Endothelial cell of umbilical vein (primary cell): ENCODE results near the gene PLD6. TPM values are rescaled to one million over a fixed set of nuclear protein-coding genes. Genes with fewer than 3 reads are reported as not detected.

Experiments used
- BruUV-seq: library from RNA; stranded (reverse); fragments of 400-500 nt; replicated peaks from 2 replicates; lab custom pipeline; 2021; lab: Mats Ljungman, UMichigan
- CTCF ChIA-PET: fragments of 300-600, 350-600 bp; sonication (Branson Sonifier 250); formaldehyde crosslinking; loops from one replicate; lab custom pipeline; 2021; ENCODE audit warnings: antibody characterized with exemption, inconsistent platforms; lab: Charles Lee
- POLR2A ChIA-PET: fragments of 300-600, 350-600 bp; sonication (Branson Sonifier 250); formaldehyde crosslinking; loops from one replicate; lab custom pipeline; 2021; ENCODE audit warnings: antibody characterized with exemption, inconsistent platforms; lab: Charles Lee
- DNase-seq: peaks from one replicate; pipeline ENCODE4 v3.0.0-alpha.2; 2011; ENCODE audit warnings: low read depth, low spot score
- FAIRE-seq: peaks from 2 replicates; lab custom pipeline; 2011; peaks lifted over from hg19 to GRCh38; lab: Jason Lieb, UNC
- H2AFZ ChIP-seq: 2 replicates; pipeline ENCODE4 v1.6.0; 2012; ENCODE audit warnings: low read depth, low read length, control low read depth, inconsistent platforms
- H3K27ac ChIP-seq: 2 replicates; pipeline ENCODE4 v1.5.1; 2011; ENCODE audit warnings: low read depth, mild to moderate bottlenecking, control low read depth, low read length, moderate library complexity; ENCODE audit not compliant: insufficient read depth
- H3K27me3 ChIP-seq, 2 experiments: 2 replicates each; pipeline versions ENCODE4 v1.6.0 to v1.6.1; 2011; ENCODE audit warnings: low read length in 2 of 2, mixed read lengths in 1 of 2; ENCODE audit not compliant: control insufficient read depth in 2 of 2, insufficient read depth in 2 of 2
- H3K36me3 ChIP-seq, 2 experiments: 2 replicates in 1 of 2; 3 replicates in 1 of 2; pipeline ENCODE4 v1.5.1; 2011; ENCODE audit warnings: low read length in 2 of 2, mild to moderate bottlenecking in 1 of 2, moderate library complexity in 1 of 2; ENCODE audit not compliant: control insufficient read depth in 2 of 2, insufficient read depth in 2 of 2; ENCODE audit errors: extremely low read depth in 1 of 2
- H3K4me1 ChIP-seq: 3 replicates; pipeline ENCODE4 v1.5.1; 2011; ENCODE audit warnings: mild to moderate bottlenecking, low read length; ENCODE audit not compliant: control insufficient read depth, insufficient read depth; ENCODE audit errors: extremely low read depth
- H3K4me2 ChIP-seq: 2 replicates; pipeline ENCODE4 v1.6.1; 2011; ENCODE audit warnings: low read length, control low read depth, mixed read lengths; ENCODE audit not compliant: insufficient read depth
- H3K4me3 ChIP-seq, 3 experiments: fragments of 200-600 bp in 1 of 3; sonication (generic), shearing (Covaris generic) in 1 of 3; replicated peaks in 1 of 3; 2 replicates each; pipeline ENCODE4 v1.5.1; 2011 to 2016; ENCODE audit warnings: control low read depth in 3 of 3, low read length in 3 of 3, mild to moderate bottlenecking in 2 of 3, inconsistent platforms in 1 of 3, low read depth in 1 of 3, moderate library complexity in 1 of 3; ENCODE audit not compliant: insufficient read depth in 1 of 3
- H3K79me2 ChIP-seq: 2 replicates; pipeline ENCODE4 v1.6.0; 2012; ENCODE audit warnings: low read length, inconsistent platforms; ENCODE audit not compliant: control insufficient read depth, insufficient read depth
- H3K9ac ChIP-seq: replicated peaks from 2 replicates; pipeline ENCODE3; 2011; ENCODE audit warnings: low read length, control low read depth; ENCODE audit not compliant: insufficient read depth; ENCODE audit errors: extremely low read depth
- H3K9me1 ChIP-seq: replicated peaks from 3 replicates; pipeline ENCODE4 v1.6.0; 2011; ENCODE audit warnings: mild to moderate bottlenecking, low read length; ENCODE audit not compliant: control insufficient read depth, insufficient read depth; ENCODE audit errors: extremely low read depth
- H3K9me3 ChIP-seq: replicated peaks from 2 replicates; pipeline ENCODE4 v1.5.1; 2012; ENCODE audit warnings: low read length, inconsistent platforms; ENCODE audit not compliant: control insufficient read depth, insufficient read depth
- H4K20me1 ChIP-seq: replicated peaks from 2 replicates; pipeline ENCODE3; 2011; ENCODE audit warnings: mild to moderate bottlenecking, low read length; ENCODE audit not compliant: control insufficient read depth, insufficient read depth; ENCODE audit errors: extremely low read depth
- CTCF ChIP-seq, 2 donors: IDR thresholded peaks; 1 replicate in 1 of 2; 2 replicates in 1 of 2; pipeline ENCODE4 v1.5.1; 2011; ENCODE audit warnings: low read length in 2 of 2, mild to moderate bottlenecking in 2 of 2, moderate library complexity in 2 of 2, control low read depth in 1 of 2, inconsistent platforms in 1 of 2, low read depth in 1 of 2; ENCODE audit not compliant: insufficient read depth in 1 of 2; ENCODE audit errors: extremely low read depth in 1 of 2
- EZH2 ChIP-seq: IDR thresholded peaks from 2 replicates; pipeline ENCODE4 v1.6.1; 2012; ENCODE audit warnings: borderline replicate concordance, low read depth, mild to moderate bottlenecking, moderate library complexity, low read length, inconsistent platforms; ENCODE audit not compliant: severe bottlenecking
- FOS ChIP-seq: IDR thresholded peaks from 2 replicates; pipeline ENCODE4 v1.6.1; 2011; ENCODE audit warnings: mild to moderate bottlenecking, low read length, moderate library complexity, borderline replicate concordance; ENCODE audit not compliant: insufficient read depth
- GATA2 ChIP-seq: IDR thresholded peaks from 2 replicates; pipeline ENCODE4 v1.7.0; 2011; ENCODE audit warnings: low read depth, mild to moderate bottlenecking, moderate library complexity, mixed read lengths, low read length; ENCODE audit not compliant: insufficient read length, insufficient read depth
- JUN ChIP-seq: IDR thresholded peaks from 2 replicates; pipeline ENCODE4 v1.6.1; 2011; ENCODE audit warnings: borderline replicate concordance, low read depth; ENCODE audit not compliant: insufficient read length, insufficient read depth
- MAX ChIP-seq: IDR thresholded peaks from 2 replicates; pipeline ENCODE4 v1.6.1; 2011; ENCODE audit not compliant: insufficient read depth, insufficient read length
- MYC ChIP-seq: IDR thresholded peaks from one replicate; pipeline ENCODE4 v1.6.1; 2011; ENCODE audit warnings: mild to moderate bottlenecking, low read depth, low read length
- POLR2A ChIP-seq: IDR thresholded peaks from 2 replicates; pipeline ENCODE4 v1.6.1; 2012; ENCODE audit warnings: low read depth, mild to moderate bottlenecking, control low read depth, low read length
- POLR2AphosphoS5 ChIP-seq: IDR thresholded peaks from 2 replicates; pipeline ENCODE4 v1.6.1; 2012; ENCODE audit warnings: low read depth, mild to moderate bottlenecking, control low read depth, low read length, moderate library complexity; ENCODE audit not compliant: insufficient read depth
- dilution Hi-C: fragments of 300-500 bp; cut with MboI; formaldehyde crosslinking; loops from one replicate; pipeline ENCODE4 v1.15.0; 2019; ENCODE audit warnings: low sequenced_read_pairs; ENCODE audit not compliant: extremely low pct_ligation_motif_present
- intact Hi-C: fragments of 100-400 bp; cut with micrococcal nuclease; formaldehyde crosslinking; loops from one replicate; pipeline ENCODE4 v1.10.0; 2022
- polyA plus RNA-seq, 4 experiments: library from polyadenylated mRNA; depleted of rRNA in 3 of 4; stranded (reverse) in 3 of 4; unstranded in 1 of 4; fragments of >200 nt; gene quantifications; 2 replicates each; pipeline versions ENCODE4 v1.2.1 to v1.2.3, GENCODE V29; 2011 to 2012; ENCODE audit warnings: missing spikeins in 1 of 4
- total RNA-seq: library from RNA; stranded (reverse); gene quantifications from 2 replicates; pipeline ENCODE4 v1.2.3, GENCODE V29; 2021

Gene PLD6
- total and polyA plus RNA-seq, 2 donors (not counting 3 experiments of a cell fraction or from before 2014, with no cell fraction given) = 2.9 to 4.4 TPM

- CTCF ChIA-PET = interaction anchor here (1.7 to 2.3 kb wide), 2 partner anchors 15 to 33 kb away, joined by 6 to 11 read pairs; no protein-coding TSS in a partner anchor
- Histone ChIP-seq H3K27me3 (no peaks in the 10 kb centered on the region), H2AFZ (no peak overlapping the region), H4K20me1 (no peaks in the 10 kb centered on the region), H3K79me2 (peaks cover 3% of the 10 kb centered on the region), H3K9me1 (no peaks in the 10 kb centered on the region), H3K4me3 (no peak overlapping the region), H3K36me3 (peaks cover 31 to 66% of the 10 kb centered on the region in 2 experiments), H3K4me1 (peaks cover 5% of the 10 kb centered on the region), H3K27ac (no peak overlapping the region), H3K9ac (no peak overlapping the region), H3K4me2 (no peak overlapping the region), H3K9me3 (no peaks in the 10 kb centered on the region)
- dilution Hi-C loops (no loop called here), intact Hi-C loops (no loop called here)
- POLR2A ChIA-PET = no interaction called here
- TF ChIP-seq POLR2AphosphoS5 (no peak), JUN (no peak), MAX (no peak), GATA2 (no peak), EZH2 (no peak), MYC (no peak), CTCF (IDR thresholded peaks at IDR 0.05; ENCODE audit: extremely low read depth in 1 of 2, insufficient read depth in 1 of 2, low read depth in 1 of 2, low read length in 2 of 2) (no peak), POLR2A (no peak), FOS (no peak)
- BruUV-seq = no TSS peak
- no peak for DNase-seq
- no peak for FAIRE-seq
Observed at GRCh38 chr17:17157041-17157440, 49.1 kb downstream of the PLD6 start.
